Measurements from ENCODE around the gene RXFP4.
"Not testable (repeated sequence)": the region's sequence is repeated elsewhere in the genome, so short reads cannot be mapped to it uniquely, and the experiment has no call there.

Gene RXFP4

GRCh38 chr1:155981266-155982088, 40.0 kb downstream of the RXFP4 start:
- Histone ChIP-seq H3K27me3 (ENCODE audit: control insufficient read depth in 5 of 5, insufficient read depth in 4 of 5, low read length in 5 of 5) (no peaks in the 10 kb centered on the region), H3K27ac (ENCODE audit: low read depth, low read length) (peak overlapping the region; percentile 99), H3K36me3 (ENCODE audit: control insufficient read depth in 5 of 5, insufficient read depth in 5 of 5, low read length in 5 of 5) (no peaks in the 10 kb centered on the region), H3K9ac (ENCODE audit: low read length in 5 of 5) (peak overlapping the region; percentile 11 to 97 (median 59)), H3K9me3 (ENCODE audit: control insufficient read depth in 5 of 5, low read length in 5 of 5) (no peaks in the 10 kb centered on the region), H3K4me1 (ENCODE audit: control insufficient read depth in 5 of 5, insufficient read depth in 5 of 5, low read length in 5 of 5) (peaks cover 36 to 73% (median 70%) of the 10 kb centered on the region in 5 donors), H3K4me3 (ENCODE audit: low read depth in 1 of 5, low read length in 5 of 5) (peak overlapping the region; percentile 1 to 52 (median 36))

GRCh38 chr1:155982106-155982505, 40.7 kb downstream of the RXFP4 start:
- Histone ChIP-seq H3K27ac (ENCODE audit: low read depth, low read length) (peak overlapping the region; percentile 99), H3K9me3 (ENCODE audit: control insufficient read depth in 5 of 5, low read length in 5 of 5) (no peaks in the 10 kb centered on the region), H3K36me3 (ENCODE audit: control insufficient read depth in 5 of 5, insufficient read depth in 5 of 5, low read length in 5 of 5) (no peaks in the 10 kb centered on the region), H3K27me3 (ENCODE audit: control insufficient read depth in 5 of 5, insufficient read depth in 4 of 5, low read length in 5 of 5) (no peaks in the 10 kb centered on the region), H3K9ac (ENCODE audit: low read length in 5 of 5) (peak overlapping the region; percentile 13 to 97 (median 59)), H3K4me1 (ENCODE audit: control insufficient read depth in 5 of 5, insufficient read depth in 5 of 5, low read length in 5 of 5) (peaks cover 34 to 66% (median 64%) of the 10 kb centered on the region in 5 donors), H3K4me3 (ENCODE audit: low read depth in 1 of 5, low read length in 5 of 5) (peak overlapping the region in 4 of 5 donors; percentile 13 to 61 (median 44))

DNA sequence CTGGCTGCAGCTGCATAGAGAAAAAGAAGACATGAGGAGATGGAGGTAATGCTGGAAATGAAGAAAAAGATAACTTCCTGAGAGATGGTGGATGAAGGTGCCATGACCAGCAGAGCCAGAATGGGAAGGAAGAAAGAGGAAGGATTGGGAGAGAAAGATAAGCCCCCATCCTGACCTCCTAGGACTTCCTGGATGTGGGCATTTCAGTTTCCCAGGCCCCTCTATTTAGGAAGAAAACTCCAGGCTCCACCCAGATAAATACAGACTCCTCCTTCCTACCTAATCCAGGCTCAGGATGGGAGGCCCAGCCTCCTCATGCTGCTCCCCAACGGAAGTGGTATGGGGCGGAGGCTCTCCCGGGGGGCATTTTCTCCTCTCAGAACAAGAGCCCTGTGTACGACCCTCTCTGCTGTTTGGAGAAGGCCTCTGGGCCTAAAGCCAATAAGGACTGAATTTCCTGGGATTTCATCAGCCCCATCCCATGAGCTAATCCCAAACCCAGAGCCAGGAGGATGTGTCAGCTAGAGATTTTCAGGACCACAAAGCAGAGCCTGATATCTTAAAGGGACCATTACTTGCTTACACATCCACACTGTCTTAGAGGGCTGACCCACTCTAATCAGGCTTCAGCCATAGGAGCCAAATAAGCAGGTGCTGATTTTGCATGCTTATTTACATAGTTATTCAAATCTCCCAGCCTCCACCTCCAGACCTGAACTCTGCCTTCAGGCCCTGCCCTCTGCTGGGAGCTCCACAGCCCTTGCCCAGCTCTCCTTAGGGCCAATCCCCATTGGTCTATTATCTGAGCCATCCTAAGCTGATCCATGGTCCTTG, 42.0 kb downstream of the RXFP4 start:
- Histone ChIP-seq H3K9me3 (ENCODE audit: control insufficient read depth in 5 of 5, low read length in 5 of 5) (no peaks in the 10 kb centered on the region), H3K9ac (ENCODE audit: low read length in 5 of 5) (peak overlapping the region in 4 of 5 donors; percentile 29 to 97 (median 45)), H3K36me3 (ENCODE audit: control insufficient read depth in 5 of 5, insufficient read depth in 5 of 5, low read length in 5 of 5) (no peaks in the 10 kb centered on the region), H3K27me3 (ENCODE audit: control insufficient read depth in 5 of 5, insufficient read depth in 4 of 5, low read length in 5 of 5) (no peaks in the 10 kb centered on the region), H3K27ac (ENCODE audit: low read depth, low read length) (peak overlapping the region; percentile 99), H3K4me3 (ENCODE audit: low read depth in 1 of 5, low read length in 5 of 5) (peak overlapping the region; percentile 22 to 69 (median 45)), H3K4me1 (ENCODE audit: control insufficient read depth in 5 of 5, insufficient read depth in 5 of 5, low read length in 5 of 5) (peaks cover 34 to 59% (median 59%) of the 10 kb centered on the region in 5 donors)

DNA sequence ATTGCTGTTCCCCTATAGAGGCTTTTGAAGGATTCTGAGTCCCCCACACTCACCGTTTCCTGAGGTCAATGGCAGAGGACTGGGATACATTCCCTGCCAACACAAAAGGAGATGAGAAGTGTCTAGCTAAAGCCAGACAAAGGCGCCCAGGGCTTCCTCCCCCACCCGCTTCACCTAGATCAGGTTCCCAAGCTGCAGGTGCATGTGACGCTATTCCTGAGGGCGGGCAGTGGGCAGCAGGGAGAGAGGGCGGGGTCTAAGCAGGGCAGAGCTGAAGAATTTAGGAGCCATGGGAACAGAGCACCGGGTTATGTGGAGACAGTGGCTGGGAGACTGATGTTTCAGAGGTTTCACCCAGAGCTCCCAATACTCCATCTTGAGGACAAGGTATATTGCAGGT, 42.9 kb downstream of the RXFP4 start:
- no peaks in the 10 kb centered on the region for H3K36me3 ChIP-seq (ENCODE audit: control insufficient read depth in 5 of 5, insufficient read depth in 5 of 5, low read length in 5 of 5)
- peak overlapping the region in 1 of 5 donors; percentile 41 for H3K9ac ChIP-seq (ENCODE audit: low read length in 5 of 5)
- H3K4me3 ChIP-seq (ENCODE audit: low read depth in 1 of 5, low read length in 5 of 5), result no peak overlapping the region
- no peaks in the 10 kb centered on the region for H3K27me3 ChIP-seq (ENCODE audit: control insufficient read depth in 5 of 5, insufficient read depth in 4 of 5, low read length in 5 of 5)
- no peaks in the 10 kb centered on the region for H3K9me3 ChIP-seq (ENCODE audit: control insufficient read depth in 5 of 5, low read length in 5 of 5)
- H3K27ac ChIP-seq (ENCODE audit: low read depth, low read length), result peak overlapping the region; percentile 99
- peaks cover 32 to 59% (median 57%) of the 10 kb centered on the region in 5 donors for H3K4me1 ChIP-seq (ENCODE audit: control insufficient read depth in 5 of 5, insufficient read depth in 5 of 5, low read length in 5 of 5)

GRCh38 chr1:155984903-155985645, 43.6 kb downstream of the RXFP4 start:
- not testable (repeated sequence) for H3K36me3 ChIP-seq (ENCODE audit: control insufficient read depth in 5 of 5, insufficient read depth in 5 of 5, low read length in 5 of 5); H3K4me3 ChIP-seq (ENCODE audit: low read depth in 1 of 5, low read length in 5 of 5); H3K27me3 ChIP-seq (ENCODE audit: control insufficient read depth in 5 of 5, insufficient read depth in 4 of 5, low read length in 5 of 5); H3K9ac ChIP-seq (ENCODE audit: low read length in 5 of 5); H3K9me3 ChIP-seq (ENCODE audit: control insufficient read depth in 5 of 5, low read length in 5 of 5); H3K27ac ChIP-seq (ENCODE audit: low read depth, low read length)
- peaks cover 30 to 57% (median 55%) of the 10 kb centered on the region in 5 donors for H3K4me1 ChIP-seq (ENCODE audit: control insufficient read depth in 5 of 5, insufficient read depth in 5 of 5, low read length in 5 of 5)

DNA sequence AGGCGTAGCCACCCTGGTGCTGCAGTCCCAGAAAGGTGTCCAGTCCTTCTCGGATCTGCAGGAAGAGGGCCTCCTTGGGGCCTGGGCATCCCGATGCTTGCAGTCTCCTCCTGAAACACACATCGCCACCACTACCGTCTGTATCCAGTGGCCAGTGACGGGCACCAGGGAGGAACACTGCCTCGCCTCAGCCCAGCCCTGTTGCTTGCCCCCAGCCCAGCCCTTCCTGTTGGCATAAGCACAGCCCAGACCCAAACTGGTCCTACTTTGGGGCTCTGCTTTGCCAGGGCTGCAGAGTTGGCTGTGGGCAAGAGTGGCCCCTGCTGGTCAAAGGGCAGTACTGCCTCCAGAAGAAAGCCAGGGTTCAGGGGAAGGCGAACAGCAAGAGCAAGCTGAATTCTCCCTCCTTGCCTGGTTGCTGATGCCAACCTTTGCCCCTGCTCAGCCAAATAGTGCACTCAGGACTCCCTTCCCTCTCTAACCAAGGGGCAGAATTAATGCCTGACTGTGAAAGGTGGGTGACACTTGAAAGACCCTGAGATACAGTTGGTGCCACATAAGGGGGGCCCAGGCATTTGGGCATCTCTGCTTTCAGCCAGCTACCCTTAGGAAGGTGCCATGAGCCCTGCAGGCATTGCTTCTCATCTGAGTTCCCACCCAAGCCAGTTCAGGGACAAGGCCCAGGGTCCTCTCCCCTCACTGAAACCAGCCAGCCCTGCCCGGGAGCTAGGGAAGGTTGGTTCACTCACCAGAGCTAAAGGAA, 48.0 kb downstream of the RXFP4 start:
- Histone ChIP-seq H3K36me3 (ENCODE audit: control insufficient read depth in 5 of 5, insufficient read depth in 5 of 5, low read length in 5 of 5) (no peaks in the 10 kb centered on the region), H3K27me3 (ENCODE audit: control insufficient read depth in 5 of 5, insufficient read depth in 4 of 5, low read length in 5 of 5) (no peaks in the 10 kb centered on the region), H3K4me3 (ENCODE audit: low read depth in 1 of 5, low read length in 5 of 5) (peak overlapping the region; percentile 55 to 77 (median 62)), H3K9me3 (ENCODE audit: control insufficient read depth in 5 of 5, low read length in 5 of 5) (no peaks in the 10 kb centered on the region), H3K9ac (ENCODE audit: low read length in 5 of 5) (peak overlapping the region in 4 of 5 donors; percentile 7 to 80 (median 36)), H3K4me1 (ENCODE audit: control insufficient read depth in 5 of 5, insufficient read depth in 5 of 5, low read length in 5 of 5) (peaks cover 4 to 20% (median 13%) of the 10 kb centered on the region in 5 donors), H3K27ac (ENCODE audit: low read depth, low read length) (peak overlapping the region; percentile 23)

DNA sequence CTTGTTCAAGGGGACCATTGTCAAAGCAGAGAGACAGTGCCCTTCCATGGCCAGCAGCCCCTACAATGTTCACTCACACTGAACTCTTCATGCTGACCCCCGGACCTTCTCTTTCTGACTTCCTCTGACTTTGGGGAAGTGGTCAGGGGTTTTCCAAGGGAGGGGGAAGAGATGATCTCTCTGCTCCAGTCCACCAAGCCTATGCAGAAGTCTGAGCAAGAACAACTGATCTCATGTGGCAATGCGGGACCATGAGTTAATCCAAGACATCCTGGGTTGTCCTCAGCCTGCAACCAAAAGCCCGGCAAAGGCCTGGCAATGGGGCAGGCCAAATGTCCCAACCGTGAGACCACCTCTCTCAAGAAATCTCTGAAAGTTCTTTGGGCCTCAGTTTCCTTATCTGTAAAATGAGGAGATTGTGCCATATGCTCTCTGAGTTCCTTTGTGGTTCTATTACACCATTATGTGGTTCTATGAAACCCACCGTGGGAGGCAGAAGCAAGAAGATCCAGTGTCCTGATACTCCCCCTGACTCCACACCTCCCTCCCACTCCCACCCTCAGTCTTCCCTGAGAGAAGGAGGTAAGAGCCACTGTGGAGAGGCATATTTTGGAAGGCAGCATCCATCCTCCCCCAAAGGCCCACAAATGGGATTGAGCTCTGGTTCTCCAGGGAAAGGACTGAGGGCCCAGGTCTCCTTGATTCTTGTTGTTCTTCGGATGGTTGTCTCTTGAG, 48.7 kb downstream of the RXFP4 start:
- no peak overlapping the region for H3K9ac ChIP-seq (ENCODE audit: low read length in 5 of 5)
- H3K4me3 ChIP-seq (ENCODE audit: low read depth in 1 of 5, low read length in 5 of 5), result peak overlapping the region in 2 of 5 donors; percentile 22 to 62
- H3K27ac ChIP-seq (ENCODE audit: low read depth, low read length), result no peak overlapping the region

More for the DNA sequence above, 48.7 kb downstream of the RXFP4 start:
- peaks cover 4 to 20% (median 12%) of the 10 kb centered on the region in 5 donors for H3K4me1 ChIP-seq (ENCODE audit: control insufficient read depth in 5 of 5, insufficient read depth in 5 of 5, low read length in 5 of 5)
- no peaks in the 10 kb centered on the region for H3K9me3 ChIP-seq (ENCODE audit: control insufficient read depth in 5 of 5, low read length in 5 of 5)
- no peaks in the 10 kb centered on the region for H3K36me3 ChIP-seq (ENCODE audit: control insufficient read depth in 5 of 5, insufficient read depth in 5 of 5, low read length in 5 of 5)
- no peaks in the 10 kb centered on the region for H3K27me3 ChIP-seq (ENCODE audit: control insufficient read depth in 5 of 5, insufficient read depth in 4 of 5, low read length in 5 of 5)
